ENCODE results near the gene SPDYA.
A peak's percentile ranks its signal among the peaks of the same experiment; 100 is the strongest.

SPDYA gene

GRCh38 chr2:28768952-28769351, 41.7 kb upstream of the SPDYA start:
- CTCF ChIA-PET, result interaction anchor here (0.6 to 1.1 kb wide), 2 partner anchors 15 to 233 kb away, joined by 3 to 4 read pairs; no protein-coding TSS in a partner anchor

GRCh38 chr2:28772351-28772750, 38.3 kb upstream of the SPDYA start:
- TF ChIP-seq ZSCAN5A (tag by site-specific recombination; IDR thresholded peaks at IDR 0.05) (no peak), ZBTB8A (tag by site-specific recombination; IDR thresholded peaks at IDR 0.05) (no peak), ZNF658 (tag by site-specific recombination; IDR thresholded peaks at IDR 0.05) (no peak), ZNF221 (tag by site-specific recombination; IDR thresholded peaks at IDR 0.05; ENCODE audit: borderline replicate concordance) (no peak), CTCF (tag by site-specific recombination; IDR thresholded peaks at IDR 0.05) (no peak), ZNF585B (tag by site-specific recombination; IDR thresholded peaks at IDR 0.05) (no peak), ZNF184 (tag by site-specific recombination; IDR thresholded peaks at IDR 0.05) (no peak), TSHZ1 (tag by site-specific recombination; IDR thresholded peaks at IDR 0.05; ENCODE audit: borderline replicate concordance) (no peak), KLF16 (tag by site-specific recombination; IDR thresholded peaks at IDR 0.05) (no peak), ZNF747 (tag by site-specific recombination; IDR thresholded peaks at IDR 0.05) (no peak), ZNF341 (tag by site-specific recombination; IDR thresholded peaks at IDR 0.05; ENCODE audit: low read depth) (no peak), ZNF529 (tag by site-specific recombination; IDR thresholded peaks at IDR 0.05; ENCODE audit: insufficient replicate concordance) (no peak)

More at GRCh38 chr2:28768952-28769351, 41.7 kb upstream of the SPDYA start:
- no peak overlapping the region for H3K4me3 ChIP-seq (ENCODE audit: low read depth, low read length)
- TF ChIP-seq SETDB1 (IDR thresholded peaks at IDR 0.05; ENCODE audit: insufficient read length, low read length), result peak; percentile 26
- no peak for TF ChIP-seq ZNF513 (tag by site-specific recombination; IDR thresholded peaks at IDR 0.05)
- H3K36me3 ChIP-seq (ENCODE audit: control insufficient read depth in 2 of 2, insufficient read depth in 1 of 2, low read length in 2 of 2), result no peaks in the 10 kb centered on the region
- POLR2A ChIA-PET, result no interaction called here
- H3K27ac ChIP-seq (ENCODE audit: extremely low read depth, low read depth, low read length), result no peak overlapping the region
- H3K4me1 ChIP-seq (ENCODE audit: control insufficient read depth, insufficient read depth, low read length), result no peaks in the 10 kb centered on the region
- no peaks in the 10 kb centered on the region for H3K9me3 ChIP-seq (ENCODE audit: control insufficient read depth, insufficient read depth, low read depth, low read length)

More at GRCh38 chr2:28772351-28772750, 38.3 kb upstream of the SPDYA start:
- Histone ChIP-seq H3K36me3 (ENCODE audit: control insufficient read depth in 2 of 2, insufficient read depth in 1 of 2, low read length in 2 of 2) (peaks cover 8% of the 10 kb centered on the region in 2 experiments), H3K9me3 (ENCODE audit: control insufficient read depth, insufficient read depth, low read depth, low read length) (no peaks in the 10 kb centered on the region), H3K27ac (ENCODE audit: extremely low read depth, low read depth, low read length) (no peak overlapping the region), H3K4me1 (ENCODE audit: control insufficient read depth, insufficient read depth, low read length) (no peaks in the 10 kb centered on the region), H3K4me3 (ENCODE audit: low read depth, low read length) (no peak overlapping the region)
- ChIA-PET CTCF (no interaction called here), POLR2A (no interaction called here)

Measured in HEK293 (cell line).